OCI-LY7 (cell line): ENCODE data around the gene BCL7A. TPM values are rescaled to one million over a fixed set of nuclear protein-coding genes. Genes with fewer than 3 reads are reported as not detected.

Source experiments
- BruUV-seq: library from RNA; stranded (reverse); fragments of 400-500 nt; replicated peaks from 2 replicates; lab custom pipeline; 2021; lab: Mats Ljungman, UMichigan
- CTCF ChIA-PET: fragments of 300-600 bp; sonication (Branson Sonifier 250); formaldehyde crosslinking; loops from one replicate; lab custom pipeline; 2022; ENCODE audit warnings: antibody characterized with exemption; ENCODE audit not compliant: unreplicated experiment; lab: Charles Lee
- POLR2A ChIA-PET: fragments of 300-600 bp; sonication (Branson Sonifier 250); formaldehyde crosslinking; loops from one replicate; lab custom pipeline; 2022; ENCODE audit warnings: antibody characterized with exemption; lab: Charles Lee
- DNase-seq: peaks from one replicate; pipeline ENCODE4 v3.0.0-alpha.2; 2015; ENCODE audit warnings: low spot score
- H2AFZ ChIP-seq: fragments of 200-600 bp; sonication (generic), shearing (Covaris generic); 2 replicates; pipeline ENCODE4 v1.6.1; 2014; ENCODE audit warnings: mild to moderate bottlenecking, antibody characterized with exemption, low read length, moderate library complexity
- H3K27ac ChIP-seq: fragments of 200-600 bp; sonication (generic); 2 replicates; pipeline ENCODE4 v1.5.1; 2014; ENCODE audit warnings: mixed run types, low read depth, mild to moderate bottlenecking, moderate library complexity, low read length, inconsistent platforms; ENCODE audit not compliant: poor library complexity, severe bottlenecking
- H3K36me3 ChIP-seq: fragments of 200-600 bp; sonication (generic); 2 replicates; pipeline ENCODE4 v1.6.1; 2014; ENCODE audit warnings: mild to moderate bottlenecking, antibody characterized with exemption, low read length, moderate library complexity, mixed read lengths; ENCODE audit not compliant: insufficient read depth
- H3K4me1 ChIP-seq: fragments of 200-600 bp; sonication (generic); 2 replicates; pipeline ENCODE4 v1.5.1; 2014; ENCODE audit warnings: mild to moderate bottlenecking, low read length; ENCODE audit not compliant: insufficient read depth, poor library complexity, severe bottlenecking
- H3K4me2 ChIP-seq: fragments of 200-600 bp; sonication (generic); 2 replicates; pipeline ENCODE4 v1.6.1; 2014; ENCODE audit warnings: mild to moderate bottlenecking, low read length
- H3K4me3 ChIP-seq: fragments of 200-600 bp; sonication (generic); 2 replicates; pipeline ENCODE4 v1.5.1; 2014; ENCODE audit warnings: mild to moderate bottlenecking, low read depth, low read length; ENCODE audit not compliant: poor library complexity, severe bottlenecking
- H3K79me2 ChIP-seq: fragments of 200-600 bp; sonication (generic); 2 replicates; pipeline ENCODE4 v1.6.1; 2016; ENCODE audit warnings: low read depth, mild to moderate bottlenecking, low read length, moderate library complexity, mixed read lengths; ENCODE audit not compliant: insufficient read depth
- H3K9me2 ChIP-seq: fragments of 200-600 bp; sonication (generic); 2 replicates; pipeline ENCODE4 v1.6.1; 2016; ENCODE audit warnings: mild to moderate bottlenecking, low read length, mixed read lengths; ENCODE audit not compliant: insufficient read depth
- H3K9me3 ChIP-seq: fragments of 200-600 bp; sonication (generic); 2 replicates; pipeline ENCODE4 v1.6.1; 2014; ENCODE audit warnings: mild to moderate bottlenecking, mixed run types, low read length, mixed read lengths
- H4K20me1 ChIP-seq: fragments of 200-600 bp; sonication (generic); 2 replicates; pipeline ENCODE4 v1.6.1; 2014; ENCODE audit warnings: mild to moderate bottlenecking, antibody characterized with exemption, low read length, moderate library complexity, mixed read lengths; ENCODE audit not compliant: insufficient read depth
- EZH2phosphoT487 ChIP-seq: fragments of 200-600 bp; sonication (generic); IDR thresholded peaks from 2 replicates; pipeline ENCODE4 v1.6.1; 2018; ENCODE audit warnings: low read depth, borderline replicate concordance, mild to moderate bottlenecking, mixed run types, antibody characterized with exemption, low read length, moderate library complexity, mixed read lengths
- intact Hi-C: fragments of 100-400 bp; cut with micrococcal nuclease; formaldehyde crosslinking; loops from one replicate; pipeline ENCODE4 v1.10.0; 2022; ENCODE audit not compliant: unreplicated experiment
- total RNA-seq, 2 experiments: library from RNA; depleted of rRNA in 1 of 2; stranded (reverse); fragments of >200 nt in 1 of 2; shearing (Covaris generic) in 1 of 2; gene quantifications; 2 replicates each; pipeline ENCODE4 v1.2.3, GENCODE V29; 2014 to 2022
- TF ChIP-seq, protein P1 (sequence below): fragments of 200-600 bp; sonication (generic); conservative IDR thresholded peaks from 2 replicates; pipeline ENCODE4 v1.5.1; 2014; ENCODE audit warnings: mild to moderate bottlenecking, antibody characterized with exemption, low read length, moderate library complexity, mixed read lengths

Gene BCL7A
- total RNA-seq, 2 experiments from 2014 or later: 76.2 to 84.7 TPM

DNA sequence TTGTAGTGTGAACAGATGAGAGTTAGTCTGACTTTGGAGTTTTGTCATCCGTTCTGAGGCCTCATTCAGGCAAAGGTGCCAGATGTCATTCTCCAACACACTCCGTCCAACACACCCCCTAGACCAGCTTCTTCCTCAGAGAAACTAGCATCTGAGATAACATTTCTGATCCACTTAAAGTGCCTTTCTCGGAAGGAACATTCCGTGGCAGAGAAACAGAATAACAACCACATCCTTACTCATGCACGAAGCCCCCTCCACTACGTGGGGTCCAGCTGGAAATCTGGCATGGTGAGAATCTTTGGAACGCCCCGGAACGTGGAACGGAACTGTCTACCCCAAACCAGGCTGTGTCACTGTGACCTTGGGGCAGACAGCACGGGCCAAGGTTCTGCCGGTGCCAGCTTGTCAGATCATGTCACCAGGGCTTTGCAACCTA is 17.0 kb upstream of the BCL7A start:
- ChIA-PET POLR2A (interaction anchor here (2.0 to 15.4 kb wide), 6 partner anchors 10 to 78 kb away, joined by 5 to 332 read pairs (median 100); partner anchors contain the start of gene BCL7A), CTCF (interaction anchor here (0.8 to 1.3 kb wide), 2 partner anchors 23 to 26 kb away, joined by 3 to 4 read pairs; no protein-coding TSS in a partner anchor)
- intact Hi-C loops: loop anchor here (1.0 to 10.0 kb wide), 5 partner anchors 20 to 1710 kb away; partner anchors contain the start of genes CFAP251, RNU4-1, RNU4-2 and SETD1B
- H3K79me2 ChIP-seq: peaks cover 56% of the 10 kb centered on the region
- H3K4me1 ChIP-seq: peaks cover 86% of the 10 kb centered on the region
- no peak for TF ChIP-seq EZH2phosphoT487
- TF ChIP-seq, protein P1, sequence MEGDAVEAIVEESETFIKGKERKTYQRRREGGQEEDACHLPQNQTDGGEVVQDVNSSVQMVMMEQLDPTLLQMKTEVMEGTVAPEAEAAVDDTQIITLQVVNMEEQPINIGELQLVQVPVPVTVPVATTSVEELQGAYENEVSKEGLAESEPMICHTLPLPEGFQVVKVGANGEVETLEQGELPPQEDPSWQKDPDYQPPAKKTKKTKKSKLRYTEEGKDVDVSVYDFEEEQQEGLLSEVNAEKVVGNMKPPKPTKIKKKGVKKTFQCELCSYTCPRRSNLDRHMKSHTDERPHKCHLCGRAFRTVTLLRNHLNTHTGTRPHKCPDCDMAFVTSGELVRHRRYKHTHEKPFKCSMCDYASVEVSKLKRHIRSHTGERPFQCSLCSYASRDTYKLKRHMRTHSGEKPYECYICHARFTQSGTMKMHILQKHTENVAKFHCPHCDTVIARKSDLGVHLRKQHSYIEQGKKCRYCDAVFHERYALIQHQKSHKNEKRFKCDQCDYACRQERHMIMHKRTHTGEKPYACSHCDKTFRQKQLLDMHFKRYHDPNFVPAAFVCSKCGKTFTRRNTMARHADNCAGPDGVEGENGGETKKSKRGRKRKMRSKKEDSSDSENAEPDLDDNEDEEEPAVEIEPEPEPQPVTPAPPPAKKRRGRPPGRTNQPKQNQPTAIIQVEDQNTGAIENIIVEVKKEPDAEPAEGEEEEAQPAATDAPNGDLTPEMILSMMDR: no peak
- H3K4me2 ChIP-seq: peak overlapping the region; percentile 81
- no peaks in the 10 kb centered on the region for H4K20me1 ChIP-seq
- H2AFZ ChIP-seq: no peak overlapping the region
- H3K27ac ChIP-seq: peak overlapping the region; percentile 100
- no peaks in the 10 kb centered on the region for H3K9me2 ChIP-seq
- TSS peak; percentile 95 for BruUV-seq
- H3K36me3 ChIP-seq: peaks cover 42% of the 10 kb centered on the region
- peak overlapping the region; percentile 78 for H3K4me3 ChIP-seq
- H3K9me3 ChIP-seq: peaks cover 17% of the 10 kb centered on the region
- DNase-seq: no peak

DNA sequence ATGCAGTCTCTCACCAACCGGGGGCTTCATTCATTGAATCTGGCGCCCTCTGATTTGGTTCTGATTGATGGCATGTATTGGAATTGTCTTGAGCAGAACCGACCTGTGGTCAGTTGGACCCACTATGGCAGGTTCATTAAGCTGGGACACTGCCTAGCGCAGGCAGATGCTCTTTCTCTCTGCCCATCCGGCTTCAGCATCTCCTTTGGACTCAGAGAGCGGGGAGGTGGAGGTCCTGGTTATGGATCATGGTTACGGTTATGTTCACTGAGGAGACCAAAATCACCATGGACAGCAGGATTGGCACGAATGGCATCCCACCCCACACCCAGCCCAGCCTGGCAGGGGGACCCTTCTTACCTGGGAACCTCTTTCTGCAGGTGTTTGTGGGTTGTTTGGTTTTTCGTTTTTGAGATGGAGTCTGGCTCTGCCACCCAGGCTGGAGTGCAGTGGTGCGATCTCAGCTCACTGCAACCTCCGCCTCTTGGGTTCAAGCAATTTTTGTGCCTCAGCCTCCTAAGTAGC is 16.4 kb upstream of the BCL7A start:
- intact Hi-C loops: loop anchor here (5.0 to 10.0 kb wide), 2 partner anchors 203 to 1711 kb away; partner anchors contain the start of genes RNU4-1, RNU4-2 and SETD1B
- H2AFZ ChIP-seq: no peak overlapping the region
- peaks cover 13% of the 10 kb centered on the region for H3K9me3 ChIP-seq
- ChIA-PET CTCF (interaction anchor here (1.1 to 2.1 kb wide), 3 partner anchors 23 to 211 kb away, joined by 3 to 8 read pairs (median 3); no protein-coding TSS in a partner anchor), POLR2A (interaction anchor here (0.6 to 15.4 kb wide), 11 partner anchors 9 to 264 kb away, joined by 3 to 332 read pairs (median 9); partner anchors contain the start of gene BCL7A)
- TSS peak; percentile 55 for BruUV-seq
- no peaks in the 10 kb centered on the region for H3K9me2 ChIP-seq
- H4K20me1 ChIP-seq: no peaks in the 10 kb centered on the region
- H3K36me3 ChIP-seq: peaks cover 35% of the 10 kb centered on the region
- peak overlapping the region; percentile 100 for H3K27ac ChIP-seq
- H3K4me3 ChIP-seq: peak overlapping the region; percentile 78
- peaks cover 92% of the 10 kb centered on the region for H3K4me1 ChIP-seq
- peak; percentile 69 for DNase-seq
- H3K4me2 ChIP-seq: peak overlapping the region; percentile 81
- TF ChIP-seq EZH2phosphoT487: no peak
- TF ChIP-seq, protein P1: no peak
- peaks cover 54% of the 10 kb centered on the region for H3K79me2 ChIP-seq
